ENCODE data around the gene HMGCLL1.

Gene HMGCLL1

GRCh38 chr6:55494411-55494810, 84.6 kb downstream of the HMGCLL1 start:
- H3K4me3 ChIP-seq (ENCODE audit: low read length) = no peak overlapping the region
- no peak for TF ChIP-seq CTCF (IDR thresholded peaks at IDR 0.05; ENCODE audit: insufficient read depth, low read depth, low read length, missing control alignments)
- no peak for DNase-seq (ENCODE audit: low read depth)

DNA sequence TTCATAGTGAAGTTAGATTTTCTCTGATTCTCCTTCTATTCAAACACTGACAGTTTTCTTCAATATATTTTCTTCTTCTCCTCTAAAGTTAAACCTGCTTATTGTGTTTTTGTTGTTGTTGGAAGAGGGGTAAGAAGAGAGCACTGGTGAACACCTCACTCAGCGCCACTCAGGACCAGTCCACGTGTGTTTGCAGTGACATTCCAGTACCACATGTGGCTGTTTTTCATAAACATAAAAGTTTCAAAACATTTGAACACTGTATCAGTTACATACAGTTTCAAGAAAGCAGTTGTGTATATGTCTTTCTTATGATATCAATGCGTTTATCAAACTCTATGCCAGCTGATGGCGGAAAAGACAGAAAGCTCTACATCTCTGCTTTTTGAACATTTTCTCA, 86.7 kb downstream of the HMGCLL1 start:
- no peak for TF ChIP-seq CTCF (IDR thresholded peaks at IDR 0.05; ENCODE audit: insufficient read depth, low read depth, low read length, missing control alignments)
- no peak for DNase-seq (ENCODE audit: low read depth)
- H3K4me3 ChIP-seq (ENCODE audit: low read length) = no peak overlapping the region

- H3K4me3 ChIP-seq (ENCODE audit: low read length) = no peak overlapping the region
- DNase-seq (ENCODE audit: low read depth) = no peak
- TF ChIP-seq CTCF (IDR thresholded peaks at IDR 0.05; ENCODE audit: insufficient read depth, low read depth, low read length, missing control alignments) = no peak
Measured at GRCh38 chr6:55490871-55491270, 88.1 kb downstream of the HMGCLL1 start.

DNA sequence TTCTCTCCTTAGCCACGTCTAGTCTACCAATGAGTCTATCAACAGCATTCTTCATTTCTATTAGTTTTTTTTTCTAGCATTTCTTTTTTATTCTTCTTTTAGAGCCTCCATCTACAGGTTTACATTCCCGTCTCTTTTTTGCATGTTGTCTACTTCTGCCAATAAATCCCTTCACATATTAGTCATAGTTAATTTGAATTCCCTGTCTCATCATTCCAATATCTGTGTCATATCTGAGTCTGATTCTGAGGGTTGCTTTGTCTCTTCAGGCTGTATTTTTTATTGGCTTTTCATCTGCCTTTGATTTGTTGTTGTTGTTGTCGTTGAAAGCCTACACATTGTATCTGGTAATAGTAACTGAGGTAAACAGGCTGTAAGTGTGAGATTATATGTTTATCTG, 104.6 kb downstream of the HMGCLL1 start:
- DNase-seq (ENCODE audit: low read depth) = peak; percentile 30
- H3K4me3 ChIP-seq (ENCODE audit: low read length) = no peak overlapping the region
- TF ChIP-seq CTCF (IDR thresholded peaks at IDR 0.05; ENCODE audit: insufficient read depth, low read depth, low read length, missing control alignments) = no peak

DNA sequence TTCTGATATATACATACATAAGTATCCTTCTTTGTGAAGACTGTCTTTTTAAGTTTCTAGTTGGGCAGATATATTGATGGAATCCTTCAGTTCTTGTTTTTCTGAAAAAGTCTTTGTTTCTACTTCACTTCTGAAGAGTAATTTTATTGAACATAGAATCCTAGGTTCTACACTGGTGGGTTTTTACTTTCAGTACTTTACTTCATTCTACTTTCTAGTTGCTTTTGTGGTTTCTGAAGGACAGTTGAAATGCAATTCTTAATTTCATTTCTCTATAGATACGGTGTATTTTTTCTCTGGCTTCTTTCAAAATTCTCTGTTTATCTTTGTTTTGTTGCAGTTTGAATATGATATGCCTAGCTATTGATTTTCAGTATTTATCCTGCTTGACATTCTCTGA, 105.3 kb downstream of the HMGCLL1 start:
- TF ChIP-seq CTCF (IDR thresholded peaks at IDR 0.05; ENCODE audit: insufficient read depth, low read depth, low read length, missing control alignments) = no peak
- DNase-seq (ENCODE audit: low read depth) = no peak
- H3K4me3 ChIP-seq (ENCODE audit: low read length) = no peak overlapping the region

DNA sequence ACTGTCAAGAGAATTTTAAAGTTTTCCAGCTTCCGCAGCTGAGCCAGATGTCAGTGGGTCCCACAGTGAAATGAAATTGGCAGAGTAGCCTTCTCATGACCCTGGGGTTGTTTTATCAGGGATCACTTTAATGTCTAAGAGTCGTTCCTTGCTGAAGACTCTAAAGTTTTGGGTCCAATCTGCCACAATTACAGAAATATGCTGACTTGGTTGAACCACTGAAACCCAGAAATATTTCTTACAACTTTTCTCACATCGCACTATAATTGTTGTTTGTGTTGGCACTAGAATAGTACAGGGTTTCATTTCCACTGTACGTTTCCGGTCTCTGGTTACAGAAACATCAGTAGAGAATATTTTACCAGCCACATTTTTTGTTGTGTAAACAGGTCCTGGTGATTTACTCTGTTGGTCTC, 109.0 kb downstream of the HMGCLL1 start:
- no peak for DNase-seq (ENCODE audit: low read depth)
- TF ChIP-seq CTCF (IDR thresholded peaks at IDR 0.05; ENCODE audit: insufficient read depth, low read depth, low read length, missing control alignments) = no peak
- H3K4me3 ChIP-seq (ENCODE audit: low read length) = no peak overlapping the region

DNA sequence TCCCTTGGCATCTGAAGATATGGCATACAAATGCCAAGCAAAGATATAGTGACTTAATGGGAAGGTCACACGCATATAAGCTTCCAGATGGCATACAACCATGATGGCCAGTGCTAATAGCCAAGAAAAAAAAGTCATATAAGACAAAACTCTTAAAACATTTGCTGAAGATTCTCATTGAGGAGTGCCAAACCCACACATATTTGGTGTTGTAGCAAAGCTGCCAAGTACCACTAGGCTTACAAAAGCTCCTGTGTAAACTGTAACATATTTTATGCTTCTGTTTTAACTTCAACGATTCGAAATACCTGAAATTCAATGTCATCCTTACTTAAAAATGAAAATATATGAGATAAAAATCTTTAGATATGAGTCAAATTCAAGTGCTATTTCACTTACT, 123.0 kb downstream of the HMGCLL1 start:
- no peak for DNase-seq (ENCODE audit: low read depth)
- H3K4me3 ChIP-seq (ENCODE audit: low read length) = no peak overlapping the region
- TF ChIP-seq CTCF (IDR thresholded peaks at IDR 0.05; ENCODE audit: insufficient read depth, low read depth, low read length, missing control alignments) = no peak

Measured in epithelial cell of esophagus (primary cell).